ENCODE data around the gene SNX5. TPM values are rescaled to one million over a fixed set of nuclear protein-coding genes. Genes with fewer than 3 reads are reported as not detected.

Gene SNX5
- total and polyA plus RNA-seq, 2 of the 8 experiments (the other 6 are each of a cell fraction or from before 2014, with no cell fraction given): 155 to 194 TPM

- Histone ChIP-seq H2AK5ac (ENCODE audit: low read depth, low read length) (no peak overlapping the region), H3K79me2 (ENCODE audit: control insufficient read depth in 1 of 2, insufficient read depth in 2 of 2, low read length in 2 of 2) (peaks cover 0 to 22% of the 10 kb centered on the region in 2 experiments; a peak in 2 of 4 replicates), H3K27ac (ENCODE audit: low read depth, low read length) (no peak overlapping the region), H2AFZ (ENCODE audit: low read length) (no peak overlapping the region), H4K20me1 (replicated peaks in 1 of 2; ENCODE audit: control insufficient read depth in 1 of 2, insufficient read depth in 2 of 2, low read length in 2 of 2) (peaks cover 0 to 3% of the 10 kb centered on the region in 2 experiments), H3K4me3 (ENCODE audit: extremely low read depth in 1 of 4, insufficient read depth in 2 of 4, low read depth in 3 of 4, low read length in 4 of 4) (no peak overlapping the region), H2BK5ac (ENCODE audit: low read depth, low read length) (no peak overlapping the region), H3K9ac (replicated peaks in 1 of 4; ENCODE audit: extremely low read depth in 1 of 4, low read depth in 3 of 4, low read length in 3 of 4) (no peak overlapping the region), H4K91ac (replicated peaks; ENCODE audit: insufficient read length, low read length) (no peak overlapping the region), H3K23me2 (ENCODE audit: low read depth, low read length) (no peaks in the 10 kb centered on the region), H3K14ac (ENCODE audit: insufficient read length) (no peak overlapping the region), H2BK12ac (ENCODE audit: low read depth, low read length) (no peak overlapping the region), H3K36me3 (ENCODE audit: control insufficient read depth in 2 of 4, insufficient read depth in 4 of 4, low read length in 3 of 4) (peaks cover 7 to 44% (median 27%) of the 10 kb centered on the region in 4 experiments; a peak in 7 of 8 replicates), H3K27me3 (replicated peaks in 1 of 4; ENCODE audit: control insufficient read depth in 3 of 4, extremely low read depth in 1 of 4, insufficient read depth in 3 of 4, low read length in 3 of 4) (no peaks in the 10 kb centered on the region), H4K5ac (ENCODE audit: insufficient read length, low read depth, low read length) (no peak overlapping the region), H3K23ac (ENCODE audit: insufficient read length) (no peak overlapping the region), H3K9me3 (ENCODE audit: insufficient read depth in 2 of 2, low read depth in 1 of 2, low read length in 1 of 2) (no peaks in the 10 kb centered on the region), H3K4me1 (replicated peaks in 1 of 4; ENCODE audit: control insufficient read depth in 3 of 4, insufficient read depth in 4 of 4, low read length in 3 of 4) (no peaks in the 10 kb centered on the region), H2BK20ac (ENCODE audit: low read length) (no peak overlapping the region), H2BK15ac (ENCODE audit: low read length) (no peak overlapping the region), H2BK120ac (replicated peaks; ENCODE audit: low read depth, low read length) (no peak overlapping the region), H3K56ac (replicated peaks; ENCODE audit: insufficient read length, low read depth, low read length) (no peak overlapping the region), H3K79me1 (ENCODE audit: low read depth, low read length) (no peaks in the 10 kb centered on the region), H3K4ac (replicated peaks; ENCODE audit: insufficient read length, low read depth, low read length) (no peak overlapping the region), H3K4me2 (ENCODE audit: insufficient read depth in 1 of 2, low read depth in 2 of 2, low read length in 2 of 2) (no peak overlapping the region), H4K8ac (ENCODE audit: extremely low read depth, insufficient read depth, low read length) (no peak overlapping the region), H3K18ac (ENCODE audit: extremely low read depth, low read length) (no peak overlapping the region)
- ChIA-PET POLR2A (ENCODE audit: partially characterized antibody) (interaction anchor here (0.7 to 31.5 kb wide), 6 partner anchors 9 to 50 kb away, joined by 3 to 424 read pairs (median 4); partner anchors contain the start of genes MGME1 and SNX5), CTCF (ENCODE audit: partially characterized antibody) (interaction anchor here (1.6 to 1.8 kb wide), 2 partner anchors 23 to 52 kb away, joined by 5 to 7 read pairs; no protein-coding TSS in a partner anchor)
- 88% methylated on average over 9 of the region's 10 CpGs; no CpG with 5 or more reads in 1 of the 2 experiments for WGBS, 2 experiments (ENCODE audit: extremely low coverage in 1 of 2, insufficient coverage in 1 of 2, insufficient read length in 1 of 2, insufficient replicate concordance in 2 of 2, low coverage in 1 of 2, low lambda C conversion rate in 2 of 2, missing lambda C conversion rate in 1 of 2)
- DNase-seq (ENCODE audit: low read depth in 1 of 2, low spot score in 2 of 2) (no peak), FAIRE-seq (no peak)
- TF ChIP-seq CEBPB (IDR thresholded peaks at IDR 0.05; ENCODE audit: low read depth, low read length) (peak; percentile 83), NANOG (IDR thresholded peaks at IDR 0.05; ENCODE audit: insufficient read depth, low read depth, low read length, poor library complexity, severe bottlenecking) (no peak)
Measured at GRCh38 chr20:17990278-17990972, 21.8 kb upstream of the SNX5 start.
